ENCODE measurements around the gene CORO2B.

GRCh38 chr15:68599153-68599545 is 20.4 kb downstream of the CORO2B start:
- TF ChIP-seq POLR2A (IDR thresholded peaks at IDR 0.05) (no peak), CTCF (IDR thresholded peaks at IDR 0.05 in 8 of 11, conservative IDR thresholded peaks at IDR 0.05 in 3 of 11) (no peak), POLR2AphosphoS5 (IDR thresholded peaks at IDR 0.05) (no peak)
